Activated effector memory CD4-positive, alpha-beta T cell treated with anti-CD3 and anti-CD28 coated beads, Interleukin-2, amount 50 U/mL, for 16 hours (primary cell): ENCODE data around the gene VRK1.

Experiments
- DNase-seq: peaks from one replicate; pipeline ENCODE4 v3.0.0-alpha.2; 2020

The VRK1 gene

GRCh38 chr14:96929950-96930349, 132.8 kb downstream of the VRK1 start:
- DNase-seq, result peak; percentile 36

- DNase-seq, result no peak
These were observed 133.3 kb downstream of the VRK1 start for GRCh38 chr14:96930526-96930925.
